Measurements from ENCODE around the gene RANBP1. TPM values are rescaled to one million over a fixed set of nuclear protein-coding genes. Genes with fewer than 3 reads are reported as not detected.

Gene RANBP1
- total and polyA plus RNA-seq, 2 of the 4 experiments (the other 2 are of a cell fraction), result 173 to 376 TPM

DNA sequence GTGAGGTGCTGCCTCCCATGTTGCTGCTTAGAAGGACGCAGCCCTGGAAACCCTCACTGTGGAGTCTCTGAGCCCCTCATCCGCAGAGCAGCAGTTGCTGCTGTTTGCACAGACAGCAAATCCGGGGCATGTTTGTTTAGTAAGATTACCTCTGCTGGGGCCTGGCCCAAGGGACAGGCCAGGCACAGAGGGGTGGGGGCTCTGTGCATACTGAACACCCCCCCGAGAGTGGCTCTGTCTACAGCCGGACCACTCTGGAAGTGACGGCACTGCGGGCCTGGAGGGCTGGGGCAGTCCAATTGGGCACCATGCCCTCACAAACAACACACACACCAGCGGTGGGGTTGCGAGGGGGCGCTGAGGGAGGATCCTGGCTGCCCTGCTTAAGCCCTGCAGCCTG is 57.9 kb downstream of the RANBP1 start:
- DNase-seq, result no peak
- Histone ChIP-seq H4K8ac (ENCODE audit: low read depth in 2 of 2, low read length in 2 of 2) (no peak overlapping the region), H3K27me3 (ENCODE audit: control insufficient read depth, insufficient read depth, low read length) (peaks cover 36% of the 10 kb centered on the region), H4K20me1 (ENCODE audit: insufficient read depth, low read length) (no peaks in the 10 kb centered on the region), H3K9ac (ENCODE audit: low read depth, low read length) (no peak overlapping the region), H2AK9ac (replicated peaks; ENCODE audit: low read depth, low read length, poor library complexity) (no peak overlapping the region), H3K4me3 (ENCODE audit: insufficient read depth, low read depth, low read length) (no peak overlapping the region), H3K4me2 (ENCODE audit: low read depth, low read length) (no peak overlapping the region), H3K56ac (ENCODE audit: extremely low read depth, insufficient read depth, low read length) (no peak overlapping the region), H4K5ac (ENCODE audit: low read depth, low read length) (no peak overlapping the region), H3K27ac (ENCODE audit: insufficient read depth, low read length) (no peak overlapping the region), H3K36me3 (ENCODE audit: control insufficient read depth, insufficient read depth, low read length) (no peaks in the 10 kb centered on the region), H3K4ac (ENCODE audit: low read depth, low read length) (no peak overlapping the region), H3K14ac (replicated peaks; ENCODE audit: low read depth, low read length) (no peak overlapping the region), H3K4me1 (ENCODE audit: control insufficient read depth, insufficient read depth, low read length) (no peaks in the 10 kb centered on the region), H3K9me1 (ENCODE audit: insufficient read depth, low read length) (no peaks in the 10 kb centered on the region), H2BK20ac (ENCODE audit: low read depth, low read length) (no peak overlapping the region), H2BK5ac (ENCODE audit: low read depth, low read length, poor library complexity, severe bottlenecking) (no peak overlapping the region), H3K23ac (ENCODE audit: low read depth, low read length) (no peak overlapping the region), H3K18ac (ENCODE audit: low read depth, low read length) (no peak overlapping the region), H2BK120ac (ENCODE audit: low read depth, low read length) (no peak overlapping the region), H2BK15ac (ENCODE audit: low read depth, low read length) (no peak overlapping the region), H2AFZ (replicated peaks; ENCODE audit: low read length, poor library complexity) (no peak overlapping the region), H3K9me3 (ENCODE audit: control insufficient read depth, insufficient read depth, low read length) (no peaks in the 10 kb centered on the region), H2AK5ac (ENCODE audit: low read depth, low read length) (no peak overlapping the region), H3K79me1 (ENCODE audit: low read depth in 1 of 2, low read length in 2 of 2) (no peaks in the 10 kb centered on the region), H4K91ac (ENCODE audit: insufficient read depth, low read depth, low read length) (no peak overlapping the region)
- ChIA-PET POLR2A (ENCODE audit: unreplicated experiment) (no interaction called here), CTCF (no interaction called here)
- 49% methylated on average over 3 of the region's 10 CpGs; no CpG with 5 or more reads in 1 of the 2 experiments for WGBS, 2 experiments (ENCODE audit: extremely low coverage in 2 of 2, insufficient read length in 1 of 2)
- no peak for TF ChIP-seq CEBPB (IDR thresholded peaks at IDR 0.05; ENCODE audit: low read depth, low read length)
- no TSS peak for BruUV-seq (replicated peaks)
- intact Hi-C loops (cut with micrococcal nuclease), result no loop called here
- dilution Hi-C loops (cut with HindIII; ENCODE audit: low sequenced_read_pairs, unreplicated experiment), result no loop called here
- in situ Hi-C loops (cut with MboI; ENCODE audit: low sequenced_read_pairs), result loop anchor here (5.0 kb wide), 1 partner anchor 104 kb away; no protein-coding TSS in a partner anchor
- no peak for ATAC-seq (ENCODE audit: low read depth)

All from IMR-90 (cell line).